ENCODE measurements around the gene TBCE.

Gene TBCE

GRCh38 chr1:235411489-235412486 is 44.6 kb downstream of the TBCE start:
- ATAC-seq = no peak

GRCh38 chr1:235415008-235415904 is 48.0 kb downstream of the TBCE start:
- peak; percentile 67 to 83 for ATAC-seq

- ATAC-seq = no peak
These were observed 49.4 kb downstream of the TBCE start for GRCh38 chr1:235416662-235417049.

GRCh38 chr1:235417086-235417697 is 50.0 kb downstream of the TBCE start:
- peak in 1 of 2 donors; percentile 58 for ATAC-seq

- ATAC-seq = no peak
These were observed 54.5 kb downstream of the TBCE start for GRCh38 chr1:235421751-235422150.

GRCh38 chr1:235423214-235423652 is 56.0 kb downstream of the TBCE start:
- ATAC-seq = peak; percentile 51 to 73

- ATAC-seq = no peak
These were observed 56.9 kb downstream of the TBCE start for GRCh38 chr1:235424092-235424491.

GRCh38 chr1:235425357-235425756 is 58.1 kb downstream of the TBCE start:
- no peak for ATAC-seq

- ATAC-seq = no peak
These were observed 58.9 kb downstream of the TBCE start for GRCh38 chr1:235426143-235426542.

- no peak for ATAC-seq
These were observed 59.5 kb downstream of the TBCE start for GRCh38 chr1:235426680-235427079.

GRCh38 chr1:235427447-235427846 is 60.2 kb downstream of the TBCE start:
- ATAC-seq = no peak

- ATAC-seq = no peak
These were observed 61.9 kb downstream of the TBCE start for GRCh38 chr1:235429143-235429542.

GRCh38 chr1:235430991-235431390 is 63.8 kb downstream of the TBCE start:
- ATAC-seq = no peak

GRCh38 chr1:235434001-235434400 is 66.8 kb downstream of the TBCE start:
- ATAC-seq = no peak

- no peak for ATAC-seq
These were observed 74.0 kb downstream of the TBCE start for GRCh38 chr1:235441159-235441685.

GRCh38 chr1:235442788-235443429 is 75.7 kb downstream of the TBCE start:
- peak; percentile 28 to 58 for ATAC-seq

GRCh38 chr1:235448616-235449015 is 81.4 kb downstream of the TBCE start:
- no peak for ATAC-seq

GRCh38 chr1:235450433-235450832 is 83.2 kb downstream of the TBCE start:
- ATAC-seq = no peak

GRCh38 chr1:235450886-235451483 is 83.8 kb downstream of the TBCE start:
- no peak for ATAC-seq

- no peak for ATAC-seq
These were observed 86.8 kb downstream of the TBCE start for GRCh38 chr1:235454021-235454420.

- ATAC-seq = no peak
These were observed 87.9 kb downstream of the TBCE start for GRCh38 chr1:235455097-235455496.

- ATAC-seq = no peak
These were observed 88.6 kb downstream of the TBCE start for GRCh38 chr1:235455823-235456222.

Measured in activated CD4-positive, CD25-positive, alpha-beta regulatory T cell treated with anti-CD3 and anti-CD28 coated beads, Interleukin-2, amount 50 U/mL, for 24 hours (primary cell).